GM19438 (cell line): ENCODE measurements around the gene UGT1A7.
"Not testable (repeated sequence)": the region's sequence is repeated elsewhere in the genome, so short reads cannot be mapped to it uniquely, and the experiment has no call there.

Experiments used
- ATAC-seq: cut with Tn5 transposase; IDR thresholded peaks from one replicate; pipeline ENCODE4 v1.9.1; 2021; ENCODE audit warnings: low read depth; ENCODE audit not compliant: unreplicated experiment

The UGT1A7 gene

DNA sequence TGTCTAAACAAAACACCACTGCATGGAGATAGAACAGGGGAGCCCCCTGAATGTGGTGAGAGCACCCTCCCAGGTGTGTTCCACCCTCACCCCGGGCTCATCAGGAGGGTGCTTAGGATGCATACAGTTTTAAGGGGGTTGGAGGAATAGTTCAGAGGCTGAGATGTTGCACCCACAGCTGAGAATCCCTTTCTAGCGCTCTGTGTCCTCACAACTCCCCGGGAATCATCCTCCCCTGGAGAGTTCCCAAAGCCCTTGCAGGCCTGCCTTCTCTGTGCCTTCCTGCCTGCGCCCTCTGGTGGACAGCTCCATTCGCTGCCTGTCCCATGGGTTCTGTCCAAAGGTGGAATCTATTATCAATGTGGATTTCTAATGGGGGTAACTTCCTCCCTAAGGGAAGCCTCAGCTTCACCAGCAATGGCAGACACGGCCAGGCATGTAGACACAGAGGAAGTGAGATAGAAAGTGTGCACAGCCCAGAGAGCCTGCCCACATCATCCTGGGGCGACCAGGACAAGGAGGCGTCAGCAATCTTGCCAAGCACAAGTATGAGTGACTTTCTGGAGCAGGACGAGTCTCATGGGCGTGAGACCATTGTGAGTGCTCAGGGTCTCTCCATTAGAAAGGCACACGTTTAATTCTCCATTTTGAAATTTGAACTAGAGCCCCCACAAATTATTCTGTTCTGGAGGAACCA lies 29.8 kb downstream of the UGT1A7 start:
- ATAC-seq, result no peak

DNA sequence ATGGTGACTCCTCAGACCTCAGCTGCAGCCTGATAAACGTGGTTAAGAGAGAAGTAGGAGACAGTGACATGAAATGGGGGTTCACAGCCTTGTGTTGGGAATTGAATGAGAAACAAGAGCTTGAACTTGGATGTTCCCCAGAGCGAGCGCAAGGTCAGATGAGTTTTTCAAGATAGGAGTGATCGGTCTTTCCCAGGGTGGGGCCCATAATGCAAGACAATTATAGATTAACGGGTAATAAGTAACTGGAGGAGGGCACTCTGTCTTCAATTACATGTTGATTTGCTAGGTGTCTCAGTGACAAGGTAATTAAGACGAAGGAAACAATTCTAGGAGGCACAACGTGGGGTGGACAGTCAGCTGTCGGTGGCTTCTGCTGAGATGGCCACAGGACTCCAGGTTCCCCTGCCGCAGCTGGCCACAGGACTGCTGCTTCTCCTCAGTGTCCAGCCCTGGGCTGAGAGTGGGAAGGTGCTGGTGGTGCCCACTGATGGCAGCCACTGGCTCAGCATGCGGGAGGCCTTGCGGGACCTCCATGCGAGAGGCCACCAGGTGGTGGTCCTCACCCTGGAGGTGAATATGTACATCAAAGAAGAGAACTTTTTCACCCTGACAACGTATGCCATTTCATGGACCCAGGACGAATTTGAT lies 31.0 kb downstream of the UGT1A7 start, which contains the start of gene UGT1A5:
Gene UGT1A5, plus strand, starts transcription at position 297 of the 651 bp plus-strand sequence. Its CDS starts 85 bp downstream, at position 382.
- no peak for ATAC-seq

DNA sequence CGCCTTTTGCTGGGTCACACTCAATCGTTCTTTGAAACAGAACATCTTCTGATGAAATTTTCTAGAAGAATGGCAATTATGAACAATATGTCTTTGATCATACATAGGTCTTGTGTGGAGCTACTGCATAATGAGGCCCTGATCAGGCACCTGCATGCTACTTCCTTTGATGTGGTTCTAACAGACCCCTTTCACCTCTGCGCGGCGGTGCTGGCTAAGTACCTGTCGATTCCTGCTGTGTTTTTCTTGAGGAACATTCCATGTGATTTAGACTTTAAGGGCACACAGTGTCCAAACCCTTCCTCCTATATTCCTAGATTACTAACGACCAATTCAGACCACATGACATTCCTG lies 31.5 kb downstream of the UGT1A7 start:
- ATAC-seq, result no peak

DNA sequence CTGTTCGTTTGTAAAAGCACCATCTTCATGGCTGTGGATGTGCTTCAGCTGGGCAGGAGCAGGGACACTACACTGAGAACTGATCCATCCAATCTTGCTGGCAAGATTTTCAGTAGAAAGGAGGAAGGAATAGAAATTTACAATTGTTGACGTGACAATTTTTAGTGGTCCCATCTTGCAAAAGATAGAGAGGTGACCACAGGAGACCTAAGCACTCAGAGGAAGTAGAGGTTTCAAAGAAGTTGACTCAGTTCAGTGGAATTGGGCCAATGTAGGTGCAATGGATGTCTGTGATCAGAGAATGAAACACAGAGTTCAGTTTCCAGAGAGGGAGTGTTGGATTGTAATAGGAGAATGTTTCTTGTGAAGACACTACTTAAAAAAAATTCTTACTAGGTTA lies 32.4 kb downstream of the UGT1A7 start:
- ATAC-seq, result no peak

DNA sequence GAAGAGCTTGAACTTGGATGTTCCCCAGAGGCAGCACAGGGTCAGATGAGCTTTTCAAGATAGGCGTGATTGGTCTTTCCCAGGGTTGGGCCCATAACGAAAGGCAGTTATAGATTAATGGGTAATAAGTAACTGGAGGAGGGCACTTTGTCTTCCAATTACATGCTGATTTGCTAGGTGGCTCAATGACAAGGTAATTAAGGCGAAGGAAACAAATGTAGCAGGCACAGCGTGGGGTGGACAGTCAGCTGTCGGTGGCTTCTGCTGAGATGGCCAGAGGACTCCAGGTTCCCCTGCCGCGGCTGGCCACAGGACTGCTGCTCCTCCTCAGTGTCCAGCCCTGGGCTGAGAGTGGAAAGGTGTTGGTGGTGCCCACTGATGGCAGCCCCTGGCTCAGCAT lies 36.9 kb downstream of the UGT1A7 start, which contains the start of gene UGT1A4:
Gene UGT1A4, plus strand, starts transcription at position 185 of the 400 bp plus-strand sequence. Its CDS starts 85 bp downstream, at position 270.
- ATAC-seq, result no peak

DNA sequence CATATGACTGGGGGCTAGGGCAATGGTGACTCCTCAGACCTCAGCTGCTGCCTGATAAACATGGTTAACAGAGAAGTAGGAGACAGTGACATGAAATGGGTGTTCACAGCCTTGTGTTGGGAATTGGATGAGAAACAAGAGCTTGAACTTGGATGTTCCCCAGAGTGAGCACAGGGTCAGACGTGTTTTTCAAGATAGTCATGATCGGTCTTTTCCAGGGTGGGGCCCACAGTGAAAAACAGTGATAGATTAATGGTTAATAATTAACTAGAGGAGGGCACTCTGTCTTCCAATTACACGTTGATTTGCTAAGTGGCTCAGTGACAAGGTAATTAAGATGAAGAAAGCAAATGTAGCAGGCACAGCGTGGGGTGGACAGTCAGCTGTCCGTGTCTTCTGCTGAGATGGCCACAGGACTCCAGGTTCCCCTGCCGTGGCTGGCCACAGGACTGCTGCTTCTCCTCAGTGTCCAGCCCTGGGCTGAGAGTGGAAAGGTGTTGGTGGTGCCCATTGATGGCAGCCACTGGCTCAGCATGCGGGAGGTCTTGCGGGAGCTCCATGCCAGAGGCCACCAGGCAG lies 47.1 kb downstream of the UGT1A7 start, which contains the start of gene UGT1A3:
Gene UGT1A3, plus strand, starts transcription at position 320 of the 579 bp plus-strand sequence. Its CDS starts 85 bp downstream, at position 405.
- no peak for ATAC-seq

DNA sequence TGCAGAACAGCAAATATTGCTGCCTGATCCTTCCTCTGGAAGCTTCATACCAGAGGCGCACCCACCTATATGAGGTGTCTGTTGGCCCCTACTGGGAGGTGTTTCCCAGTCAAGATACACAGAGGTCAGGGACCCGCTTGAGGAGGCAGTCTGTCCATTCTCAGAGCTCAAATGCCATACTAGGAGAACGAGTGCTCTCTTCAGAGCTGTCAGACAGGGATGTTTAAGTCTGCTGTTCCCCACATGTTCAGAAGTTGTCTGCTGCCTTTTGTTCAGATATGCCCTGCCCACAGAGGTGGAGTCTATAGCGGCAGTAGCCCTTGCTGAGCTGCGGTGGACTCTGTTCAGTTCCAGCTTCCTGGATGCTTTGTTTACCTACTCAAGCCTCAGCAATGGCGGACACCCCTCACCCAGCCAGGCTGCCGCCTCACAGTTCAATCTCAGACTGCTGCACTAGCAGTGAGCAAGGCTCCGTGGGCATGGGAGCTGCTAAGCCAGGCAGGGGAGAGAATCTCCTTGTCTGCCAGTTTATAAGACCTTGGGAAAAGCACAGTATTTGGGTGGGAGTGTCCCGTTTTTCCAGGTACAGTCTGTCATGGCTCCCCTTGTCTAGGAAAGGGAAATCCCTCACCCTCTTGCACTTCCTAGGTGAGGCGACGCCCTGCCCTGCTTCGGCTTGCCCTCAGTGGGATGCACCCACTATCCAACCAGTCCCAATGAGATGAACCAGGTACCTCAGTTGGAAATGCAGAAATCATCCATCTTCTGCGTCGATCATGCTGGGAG lies 55.4 kb downstream of the UGT1A7 start:
- not testable (repeated sequence) for ATAC-seq

DNA sequence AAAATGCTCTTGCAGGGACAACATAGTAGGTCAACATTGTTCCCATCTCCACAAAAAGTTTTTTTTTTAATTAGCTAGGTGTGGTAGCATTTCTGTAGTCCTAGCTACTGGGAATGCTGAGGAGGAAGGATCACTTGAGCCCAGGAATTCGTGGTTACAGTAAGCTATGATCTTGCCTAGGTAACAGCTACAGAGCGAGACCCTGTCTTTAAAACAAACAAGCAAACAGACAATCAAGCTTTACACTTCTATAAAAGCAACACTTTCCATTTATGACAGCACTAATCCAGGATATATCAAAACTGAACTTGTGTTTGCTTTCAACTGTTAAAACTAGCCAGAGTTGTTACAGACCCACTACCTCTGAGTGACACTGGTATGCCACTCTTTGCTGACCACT lies 59.2 kb downstream of the UGT1A7 start:
- ATAC-seq, result no peak

DNA sequence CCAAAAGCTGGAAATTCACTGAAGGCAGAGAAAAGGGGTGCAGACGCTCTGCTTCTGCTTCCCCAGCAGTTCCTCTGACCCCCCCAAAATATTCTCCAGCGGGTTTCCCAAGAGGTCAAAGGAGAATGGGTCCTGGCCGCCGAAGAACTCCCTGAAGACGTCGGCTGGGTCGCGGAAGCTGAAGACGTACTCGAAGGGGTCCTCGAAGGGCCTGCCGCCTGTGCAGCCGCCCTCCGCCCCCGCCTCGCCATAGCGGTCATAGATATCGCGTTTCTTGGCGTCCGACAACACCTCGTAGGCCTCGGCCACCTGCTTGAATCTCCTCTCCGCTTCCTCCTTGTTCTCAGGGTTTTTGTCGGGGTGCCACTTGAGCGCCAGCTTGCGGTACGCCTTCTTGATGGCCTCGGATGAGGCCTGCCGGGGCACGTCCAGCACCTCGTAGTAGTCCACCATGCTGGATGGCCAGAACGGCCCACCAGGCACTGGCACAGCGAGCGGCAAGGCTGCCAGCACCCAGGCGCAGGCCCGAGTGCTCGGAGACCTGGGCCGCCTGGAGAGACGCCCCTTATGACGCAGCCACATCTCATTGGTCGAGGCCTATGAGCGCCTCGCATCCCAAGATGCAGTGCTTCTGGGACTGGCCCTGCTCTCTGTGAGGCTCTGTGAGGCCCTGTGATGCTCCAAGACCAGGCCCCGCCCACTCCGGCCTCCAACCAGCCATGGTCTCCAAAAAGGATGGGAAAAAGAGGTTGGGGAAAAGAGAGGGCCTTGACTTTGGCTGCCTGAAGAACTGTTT lies 62.0 kb downstream of the UGT1A7 start:
- no peak for ATAC-seq

DNA sequence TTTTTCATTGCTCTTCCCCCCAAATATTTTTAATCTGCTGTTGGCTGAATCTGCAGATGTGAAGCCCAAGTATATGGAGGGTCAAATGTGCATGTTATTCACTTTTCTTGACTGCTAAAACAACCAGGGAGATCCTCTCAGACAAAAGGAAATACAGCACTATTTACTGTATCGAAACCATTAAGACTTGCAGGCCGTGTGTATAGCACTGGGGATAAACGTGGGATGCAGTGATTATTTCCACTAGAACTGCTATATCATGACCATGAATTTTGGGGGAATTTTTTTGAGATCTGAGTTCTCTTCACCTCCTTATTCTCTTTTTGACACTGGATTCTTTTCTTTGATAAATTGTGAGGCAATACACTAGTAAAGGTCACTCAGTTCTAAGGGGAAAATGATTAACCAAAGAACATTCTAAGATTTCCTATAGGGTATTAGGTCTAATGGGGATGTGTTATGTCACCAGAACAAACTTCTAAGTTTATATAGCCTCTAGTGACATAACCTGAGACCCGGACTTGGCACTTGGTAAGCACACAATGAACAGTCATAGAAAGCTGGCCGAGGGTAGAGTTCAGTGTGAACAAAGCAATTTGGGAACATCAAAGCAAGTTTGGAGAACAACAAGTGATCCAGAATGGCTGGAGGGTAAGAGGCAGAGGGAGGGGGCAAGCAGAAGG lies 63.5 kb downstream of the UGT1A7 start:
- no peak for ATAC-seq

DNA sequence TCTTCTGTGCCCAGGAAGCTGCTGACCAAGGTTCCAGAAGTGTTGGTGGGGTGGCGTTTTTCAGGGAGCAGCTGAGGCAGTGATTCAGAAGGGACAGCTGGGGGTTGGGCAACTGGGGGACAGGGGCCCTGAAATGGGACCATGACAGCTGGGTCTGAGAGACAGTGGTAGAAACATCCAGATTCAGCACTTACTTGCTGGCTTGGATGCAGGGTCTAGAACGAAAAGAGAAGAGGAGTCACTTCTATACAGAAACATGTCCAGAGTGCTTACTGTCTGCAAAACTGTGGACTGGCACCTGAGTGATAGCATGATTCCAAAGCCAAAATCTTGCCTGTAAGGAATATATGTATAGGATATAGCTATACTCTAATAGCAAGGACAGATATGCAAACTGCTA lies 64.1 kb downstream of the UGT1A7 start:
- not testable (repeated sequence) for ATAC-seq

DNA sequence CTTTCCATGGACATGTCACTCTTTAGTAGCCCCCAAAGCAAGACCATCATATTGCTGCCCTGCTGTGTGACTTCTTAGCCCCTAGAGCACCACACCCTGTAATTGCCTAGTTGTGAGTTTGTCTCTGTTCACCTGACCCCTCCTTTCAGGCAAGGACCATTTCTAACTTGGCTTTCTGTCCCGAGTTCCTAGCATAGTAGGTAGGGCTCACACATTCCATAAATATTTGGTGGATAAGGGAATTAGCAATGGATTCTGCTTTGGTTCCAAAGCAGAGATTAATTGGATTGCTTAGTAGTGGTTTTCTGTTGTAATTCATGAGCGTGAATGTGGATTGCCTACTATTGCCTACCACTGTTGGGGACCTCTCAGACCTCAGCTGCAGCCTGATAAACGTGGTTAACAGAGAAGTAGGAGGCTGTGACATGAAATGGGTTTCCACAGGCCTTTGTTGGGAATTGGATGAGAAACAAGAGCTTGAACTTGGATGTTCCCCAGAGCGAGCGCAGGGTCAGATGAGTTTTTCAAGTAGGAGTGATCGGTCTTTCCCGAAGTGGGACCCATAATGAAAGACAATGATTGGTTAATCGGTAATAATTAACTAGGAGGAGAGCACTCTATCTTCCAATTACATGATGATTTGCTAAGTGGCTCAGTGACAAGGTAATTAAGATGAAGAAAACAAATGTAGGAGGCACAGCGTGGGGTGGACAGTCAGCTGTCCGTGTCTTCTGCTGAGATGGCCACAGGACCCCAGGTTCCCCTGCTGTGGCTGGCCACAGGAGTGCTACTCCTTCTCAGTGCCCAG lies 65.0 kb downstream of the UGT1A7 start:
- ATAC-seq, result no peak

DNA sequence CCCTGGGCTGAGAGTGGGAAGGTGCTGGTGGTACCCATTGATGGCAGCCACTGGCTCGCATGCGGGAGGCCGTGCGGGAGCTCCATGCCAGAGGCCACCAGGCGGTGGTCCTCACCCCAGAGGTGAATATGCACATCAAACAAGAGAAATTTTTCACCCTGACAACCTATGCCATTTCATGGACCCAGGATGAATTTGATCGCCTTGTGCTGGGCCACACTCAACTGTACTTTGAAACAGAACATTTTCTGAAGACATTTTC lies 65.5 kb downstream of the UGT1A7 start:
- no peak for ATAC-seq

DNA sequence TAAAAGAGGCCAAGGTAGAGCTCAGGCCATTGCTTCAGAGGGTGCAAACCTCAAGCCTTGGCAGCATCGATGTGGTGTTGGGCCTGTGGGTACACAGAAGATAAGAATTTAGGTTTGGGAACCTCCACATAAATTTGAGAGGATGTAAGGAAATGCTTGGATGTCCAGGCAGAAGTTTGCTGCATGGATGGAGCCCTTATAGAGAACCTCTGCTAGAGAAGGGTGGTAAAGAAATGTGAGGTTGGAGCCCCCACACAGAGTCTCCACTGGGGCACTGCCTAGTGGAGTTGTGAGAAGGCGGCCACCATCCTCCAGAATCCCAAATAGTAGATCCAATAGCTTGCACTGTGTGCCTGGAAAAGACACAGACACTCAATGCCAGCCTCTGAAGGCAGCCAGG lies 69.0 kb downstream of the UGT1A7 start:
- ATAC-seq, result not testable (repeated sequence)

DNA sequence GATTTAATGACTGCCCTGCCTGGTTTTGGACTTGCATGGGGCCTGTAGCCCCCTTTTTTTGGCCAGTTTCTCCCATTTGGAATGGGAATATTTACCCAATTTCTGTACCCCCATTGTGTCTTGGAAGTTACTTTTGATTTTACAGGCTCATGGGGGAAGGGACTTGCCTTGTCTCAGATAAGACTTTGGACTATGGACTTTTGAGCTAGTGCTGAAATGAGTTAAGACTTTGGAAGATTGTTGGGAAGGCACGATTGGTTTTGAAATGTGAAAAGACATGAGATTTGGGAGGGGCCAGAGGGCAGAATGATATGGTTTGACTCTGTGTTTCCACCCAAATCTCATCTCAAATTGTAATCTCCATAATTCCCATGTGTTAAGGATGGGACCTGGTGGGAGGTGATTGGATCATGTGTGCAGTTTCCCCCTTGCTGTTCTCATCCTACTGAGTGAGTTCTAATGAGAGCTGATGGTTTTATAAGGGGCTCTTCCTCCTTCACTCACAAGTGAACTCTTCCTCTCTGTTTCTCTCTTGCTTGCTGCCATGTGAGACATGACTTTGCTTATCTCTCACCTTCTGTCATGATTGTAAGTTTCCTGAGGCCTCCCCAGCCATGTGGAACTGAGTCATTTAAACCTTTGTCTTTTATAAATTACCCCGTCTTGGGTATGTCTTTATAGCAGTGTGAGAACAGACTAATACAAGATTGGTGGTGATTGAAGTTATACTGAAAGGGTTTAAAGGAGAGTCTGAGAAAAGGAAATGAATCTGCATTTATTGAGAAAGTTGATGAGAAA lies 69.7 kb downstream of the UGT1A7 start:
- ATAC-seq, result not testable (repeated sequence)

DNA sequence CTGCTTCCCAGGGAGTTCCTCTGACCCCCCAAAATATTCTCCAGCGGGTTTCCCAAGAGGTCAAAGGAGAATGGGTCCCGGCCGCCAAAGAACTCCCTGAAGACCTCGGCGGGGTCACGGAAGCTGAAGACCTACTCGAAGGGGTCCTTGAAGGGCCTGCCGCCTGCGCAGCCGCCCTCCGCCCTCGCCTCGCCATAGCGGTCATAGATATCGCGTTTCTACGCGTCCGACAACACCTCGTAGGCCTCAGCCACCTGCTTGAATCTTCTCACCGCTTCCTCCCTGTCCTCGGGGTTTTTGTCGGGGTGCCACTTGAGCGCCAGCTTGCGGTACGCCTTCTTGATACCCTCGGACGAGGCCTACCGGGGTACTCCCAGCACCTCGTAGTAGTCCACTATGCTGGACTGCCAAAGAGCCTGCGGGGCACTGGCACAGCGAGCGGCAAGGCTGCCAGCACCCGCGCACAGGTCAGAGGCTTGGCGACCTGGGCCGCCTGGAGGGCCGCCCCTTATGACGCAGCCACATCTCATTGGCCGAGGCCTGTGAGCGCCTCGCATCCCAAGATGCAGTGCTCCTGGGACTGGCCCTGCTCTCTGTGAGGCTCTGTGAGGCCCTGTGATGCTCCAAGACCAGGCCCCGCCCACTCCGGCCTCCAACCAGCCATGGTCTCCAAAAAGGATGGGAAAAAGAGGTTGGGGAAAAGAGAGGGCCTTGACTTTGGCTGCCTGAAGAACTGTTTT lies 73.3 kb downstream of the UGT1A7 start:
- ATAC-seq, result no peak

DNA sequence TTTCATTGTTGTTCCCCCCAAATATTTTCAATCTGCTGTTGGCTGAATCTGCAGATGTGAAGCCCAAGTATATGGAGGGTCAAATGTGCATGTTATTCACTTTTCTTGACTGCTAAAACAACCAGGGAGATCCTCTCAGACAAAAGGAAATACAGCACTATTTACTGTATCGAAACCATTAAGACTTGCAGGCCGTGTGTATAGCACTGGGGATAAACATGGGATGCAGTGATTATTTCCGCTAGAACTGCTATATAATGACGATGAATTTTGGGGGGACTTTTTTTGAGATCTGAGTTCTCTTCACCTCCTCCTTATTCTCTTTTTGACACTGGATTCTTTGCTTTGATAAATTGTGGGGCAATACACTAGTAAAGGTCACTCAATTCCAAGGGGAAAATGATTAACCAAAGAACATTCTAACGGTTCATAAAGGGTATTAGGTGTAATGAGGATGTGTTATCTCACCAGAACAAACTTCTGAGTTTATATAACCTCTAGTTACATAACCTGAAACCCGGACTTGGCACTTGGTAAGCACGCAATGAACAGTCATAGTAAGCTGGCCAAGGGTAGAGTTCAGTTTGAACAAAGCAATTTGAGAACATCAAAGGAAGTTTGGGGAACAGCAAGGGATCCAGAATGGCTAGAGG lies 74.9 kb downstream of the UGT1A7 start:
- no peak for ATAC-seq
